ENCODE results near the gene TSPO.

Gene TSPO

DNA sequence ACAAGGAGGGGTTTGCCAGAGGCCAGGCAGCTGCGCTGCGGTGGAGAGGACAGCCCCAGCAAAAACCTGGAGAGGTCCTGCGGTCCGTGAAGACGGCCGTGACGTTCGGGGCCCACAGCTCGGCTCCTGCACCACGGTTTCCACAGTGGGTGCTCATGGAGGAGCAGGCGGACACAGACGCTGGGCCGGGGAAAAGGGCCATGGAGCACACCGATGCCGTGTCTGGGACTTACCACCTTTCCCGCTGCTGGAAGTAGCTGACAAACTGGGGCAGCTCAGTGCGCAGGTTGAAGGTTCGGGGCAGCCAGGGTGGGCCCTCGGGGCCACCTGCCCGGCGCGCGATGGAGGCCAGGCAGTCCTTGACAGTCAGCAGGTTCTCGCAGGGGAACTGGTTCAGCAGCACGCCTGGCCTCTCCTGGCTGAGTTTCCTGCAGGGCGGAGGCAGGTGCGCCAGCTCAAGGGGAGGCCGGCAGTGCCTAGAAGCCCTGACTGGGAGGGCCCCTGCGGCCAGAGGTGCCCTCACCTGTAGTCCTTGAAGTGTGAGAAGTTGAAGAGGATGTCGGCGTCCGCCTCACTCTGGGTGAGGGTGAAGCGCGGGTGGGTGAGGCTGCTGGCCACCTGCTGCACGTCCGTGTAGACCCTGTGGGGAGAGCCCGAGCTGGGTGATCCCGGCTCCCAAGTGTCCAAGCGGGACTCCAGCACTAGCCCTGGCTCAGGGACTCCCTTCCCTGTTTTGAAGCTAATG lies 22.8 kb downstream of the TSPO start:
- no peak overlapping the region for H3K9ac ChIP-seq (ENCODE audit: low read length)
- H3K27me3 ChIP-seq (ENCODE audit: control insufficient read depth in 1 of 2, insufficient read depth in 2 of 2, low read length in 2 of 2): no peaks in the 10 kb centered on the region
- H3K36me3 ChIP-seq (ENCODE audit: insufficient read depth, low read length): peaks cover 39% of the 10 kb centered on the region
- H3K4me3 ChIP-seq (ENCODE audit: low read depth in 1 of 2, low read length in 2 of 2): no peak overlapping the region
- no peaks in the 10 kb centered on the region for H3K4me1 ChIP-seq (ENCODE audit: insufficient read depth, low read length)
- H3K9me3 ChIP-seq (ENCODE audit: low read length): no peaks in the 10 kb centered on the region
- no peak overlapping the region for H3K27ac ChIP-seq (ENCODE audit: low read depth, low read length)

DNA sequence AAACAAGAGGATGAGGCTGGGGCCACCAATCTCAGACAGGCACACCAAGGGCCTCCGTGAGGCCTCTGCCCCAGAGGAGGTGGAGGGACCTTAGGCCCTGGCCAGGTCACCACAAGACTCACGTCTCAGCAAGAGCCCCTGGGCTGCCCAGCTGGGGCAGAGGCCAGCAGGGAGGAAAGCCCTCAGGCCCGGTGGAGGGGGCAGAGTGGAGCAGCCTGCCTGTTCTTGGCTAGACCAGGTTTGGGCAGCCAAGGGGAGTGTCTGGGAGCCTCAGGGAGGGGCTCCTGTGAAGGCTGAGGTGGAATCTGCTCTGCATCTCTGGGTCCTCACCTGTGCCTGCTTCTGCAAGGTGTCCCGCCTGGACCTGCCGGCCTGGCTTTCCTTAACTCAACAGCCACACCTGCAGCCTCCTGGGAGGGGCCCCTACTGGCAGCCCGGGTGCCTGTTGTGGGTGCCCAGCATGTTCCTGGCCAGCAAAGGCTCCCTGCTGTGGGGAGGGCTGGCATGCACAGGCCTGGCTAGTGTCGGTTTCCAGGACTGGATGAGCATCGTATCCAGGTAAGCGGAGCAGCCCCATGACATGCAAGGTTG lies 23.7 kb downstream of the TSPO start:
- Histone ChIP-seq H3K4me3 (ENCODE audit: low read depth in 1 of 2, low read length in 2 of 2) (no peak overlapping the region), H3K9ac (ENCODE audit: low read length) (no peak overlapping the region), H3K4me1 (ENCODE audit: insufficient read depth, low read length) (no peaks in the 10 kb centered on the region), H3K27ac (ENCODE audit: low read depth, low read length) (no peak overlapping the region), H3K9me3 (ENCODE audit: low read length) (no peaks in the 10 kb centered on the region), H3K27me3 (ENCODE audit: control insufficient read depth in 1 of 2, insufficient read depth in 2 of 2, low read length in 2 of 2) (no peaks in the 10 kb centered on the region), H3K36me3 (ENCODE audit: insufficient read depth, low read length) (peaks cover 39% of the 10 kb centered on the region)

DNA sequence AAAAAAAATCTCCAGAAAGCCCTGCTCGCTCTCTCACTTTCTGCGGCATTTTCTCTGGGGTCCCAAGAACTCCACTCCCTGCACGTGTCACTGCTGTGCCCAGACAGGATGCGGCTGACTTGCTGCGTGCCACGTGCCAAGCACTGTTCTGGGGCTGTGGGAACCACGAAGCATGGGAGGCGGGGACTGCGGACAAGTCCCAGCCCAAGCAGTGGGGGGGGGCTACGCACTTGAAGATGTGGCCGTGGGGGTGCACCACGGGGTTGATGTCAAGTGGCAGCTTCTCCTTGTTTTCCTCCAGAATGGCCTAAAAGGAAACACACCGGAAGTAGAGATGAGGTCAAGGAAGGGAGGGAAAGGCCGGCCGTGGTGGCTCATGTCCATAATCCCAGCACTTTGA lies 24.7 kb downstream of the TSPO start:
- Histone ChIP-seq H3K27ac (ENCODE audit: low read depth, low read length) (no peak overlapping the region), H3K4me1 (ENCODE audit: insufficient read depth, low read length) (no peaks in the 10 kb centered on the region), H3K9ac (ENCODE audit: low read length) (no peak overlapping the region), H3K4me3 (ENCODE audit: low read depth in 1 of 2, low read length in 2 of 2) (no peak overlapping the region), H3K36me3 (ENCODE audit: insufficient read depth, low read length) (peaks cover 34% of the 10 kb centered on the region), H3K27me3 (ENCODE audit: control insufficient read depth in 1 of 2, insufficient read depth in 2 of 2, low read length in 2 of 2) (no peaks in the 10 kb centered on the region), H3K9me3 (ENCODE audit: low read length) (no peaks in the 10 kb centered on the region)

DNA sequence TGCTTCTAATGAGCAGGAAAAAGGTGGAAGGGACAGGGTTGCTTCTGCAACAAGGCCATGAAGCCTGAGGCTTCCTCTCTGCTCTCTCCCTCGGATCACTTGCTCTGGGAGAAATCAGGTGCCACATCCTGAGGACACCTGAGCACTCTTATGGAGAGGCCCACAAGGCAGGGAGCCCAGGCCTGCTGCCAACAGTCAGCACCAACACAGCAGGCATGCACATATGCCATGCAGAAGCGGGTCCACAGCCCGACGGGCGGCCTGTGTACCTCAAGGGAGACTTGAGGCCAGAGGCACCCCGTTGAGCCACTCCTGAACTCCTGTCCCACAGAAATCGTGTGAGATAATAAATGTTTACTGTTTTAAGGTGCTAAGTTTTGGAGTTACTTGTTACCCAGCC lies 26.1 kb downstream of the TSPO start:
- Histone ChIP-seq H3K27ac (ENCODE audit: low read depth, low read length) (no peak overlapping the region), H3K4me1 (ENCODE audit: insufficient read depth, low read length) (no peaks in the 10 kb centered on the region), H3K9me3 (ENCODE audit: low read length) (no peaks in the 10 kb centered on the region), H3K27me3 (ENCODE audit: control insufficient read depth in 1 of 2, insufficient read depth in 2 of 2, low read length in 2 of 2) (no peaks in the 10 kb centered on the region), H3K4me3 (ENCODE audit: low read depth in 1 of 2, low read length in 2 of 2) (no peak overlapping the region), H3K9ac (ENCODE audit: low read length) (no peak overlapping the region), H3K36me3 (ENCODE audit: insufficient read depth, low read length) (peaks cover 20% of the 10 kb centered on the region)

DNA sequence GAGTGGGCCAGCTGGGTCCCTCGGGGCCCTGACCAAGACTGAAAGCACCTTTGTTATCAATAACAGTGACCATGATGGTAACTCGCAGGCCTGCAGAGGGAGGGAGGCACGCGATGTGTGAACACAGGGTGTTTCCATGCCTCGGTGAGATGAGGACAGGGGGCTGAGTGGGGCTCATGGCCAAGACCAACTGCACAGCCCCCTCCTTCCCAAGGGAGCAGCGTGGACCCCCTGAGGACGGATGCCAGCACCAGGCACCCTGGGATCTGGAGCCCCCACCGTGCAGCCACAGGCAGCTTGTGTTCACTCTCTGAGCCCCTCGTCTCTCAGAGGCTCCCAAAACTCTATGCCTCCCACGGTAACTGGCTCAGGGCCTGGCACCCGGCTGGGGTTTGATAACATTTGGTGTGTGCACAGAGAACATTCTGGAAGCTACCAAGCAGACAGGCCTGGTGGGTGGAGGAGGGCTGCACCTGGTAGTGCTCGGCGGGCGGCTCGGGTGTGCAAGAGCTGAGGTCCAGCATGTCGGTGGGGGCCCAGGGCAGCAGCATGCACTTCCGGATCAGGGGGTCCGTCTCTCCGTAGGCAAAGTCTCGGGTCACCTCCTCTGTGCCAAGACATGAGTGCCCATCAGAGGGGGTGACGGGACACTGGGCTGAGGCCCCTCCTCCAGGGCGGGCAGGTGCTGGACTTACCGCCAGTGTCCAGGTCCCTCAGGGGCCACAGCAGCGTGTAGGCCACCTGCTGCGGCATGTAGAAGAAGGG lies 28.0 kb downstream of the TSPO start:
- Histone ChIP-seq H3K27ac (ENCODE audit: low read depth, low read length) (no peak overlapping the region), H3K4me1 (ENCODE audit: insufficient read depth, low read length) (no peaks in the 10 kb centered on the region), H3K27me3 (ENCODE audit: control insufficient read depth in 1 of 2, insufficient read depth in 2 of 2, low read length in 2 of 2) (no peaks in the 10 kb centered on the region), H3K4me3 (ENCODE audit: low read depth in 1 of 2, low read length in 2 of 2) (no peak overlapping the region), H3K9ac (ENCODE audit: low read length) (no peak overlapping the region), H3K9me3 (ENCODE audit: low read length) (no peaks in the 10 kb centered on the region), H3K36me3 (ENCODE audit: insufficient read depth, low read length) (peaks cover 5% of the 10 kb centered on the region)

DNA sequence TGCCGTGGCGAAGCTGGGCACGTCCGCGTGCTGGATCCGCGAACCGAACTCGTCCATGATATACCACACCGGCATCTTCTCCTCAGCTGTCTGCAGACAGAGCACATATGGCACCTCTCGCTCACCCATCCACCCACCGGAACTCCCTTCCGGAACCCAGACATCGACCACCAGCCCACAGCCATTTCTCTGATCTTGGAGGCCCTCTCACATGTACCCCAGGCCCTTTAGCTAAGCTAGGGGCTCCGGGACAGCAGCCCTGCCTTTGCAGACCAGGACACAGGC lies 28.5 kb downstream of the TSPO start:
- no peaks in the 10 kb centered on the region for H3K4me1 ChIP-seq (ENCODE audit: insufficient read depth, low read length)
- no peak overlapping the region for H3K9ac ChIP-seq (ENCODE audit: low read length)
- H3K9me3 ChIP-seq (ENCODE audit: low read length): no peaks in the 10 kb centered on the region
- H3K27ac ChIP-seq (ENCODE audit: low read depth, low read length): no peak overlapping the region
- H3K27me3 ChIP-seq (ENCODE audit: control insufficient read depth in 1 of 2, insufficient read depth in 2 of 2, low read length in 2 of 2): no peaks in the 10 kb centered on the region
- H3K4me3 ChIP-seq (ENCODE audit: low read depth in 1 of 2, low read length in 2 of 2): no peak overlapping the region
- H3K36me3 ChIP-seq (ENCODE audit: insufficient read depth, low read length): no peaks in the 10 kb centered on the region

DNA sequence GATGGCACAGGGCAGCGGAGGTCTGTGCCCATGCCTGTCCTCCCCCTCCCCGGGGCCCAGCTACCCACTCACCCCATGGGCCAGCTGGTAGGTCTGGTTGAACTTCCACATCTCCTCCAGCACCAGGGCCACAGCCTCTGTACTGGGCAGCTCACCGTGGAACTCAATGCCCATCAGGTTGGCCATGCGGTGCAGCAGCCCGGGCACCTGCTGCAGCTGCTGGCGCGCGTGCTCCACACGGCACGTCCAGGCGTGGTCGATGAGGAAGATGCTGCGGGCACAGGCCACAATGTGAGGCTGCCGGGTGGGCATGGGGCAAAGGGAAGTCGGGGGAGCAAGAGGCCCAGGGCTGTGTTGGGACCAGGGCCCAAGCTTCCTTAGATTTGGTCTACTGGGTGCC lies 29.3 kb downstream of the TSPO start:
- Histone ChIP-seq H3K36me3 (ENCODE audit: insufficient read depth, low read length) (no peaks in the 10 kb centered on the region), H3K27ac (ENCODE audit: low read depth, low read length) (no peak overlapping the region), H3K9ac (ENCODE audit: low read length) (no peak overlapping the region), H3K4me3 (ENCODE audit: low read depth in 1 of 2, low read length in 2 of 2) (no peak overlapping the region), H3K9me3 (ENCODE audit: low read length) (no peaks in the 10 kb centered on the region), H3K4me1 (ENCODE audit: insufficient read depth, low read length) (peaks cover 3% of the 10 kb centered on the region), H3K27me3 (ENCODE audit: control insufficient read depth in 1 of 2, insufficient read depth in 2 of 2, low read length in 2 of 2) (no peaks in the 10 kb centered on the region)

DNA sequence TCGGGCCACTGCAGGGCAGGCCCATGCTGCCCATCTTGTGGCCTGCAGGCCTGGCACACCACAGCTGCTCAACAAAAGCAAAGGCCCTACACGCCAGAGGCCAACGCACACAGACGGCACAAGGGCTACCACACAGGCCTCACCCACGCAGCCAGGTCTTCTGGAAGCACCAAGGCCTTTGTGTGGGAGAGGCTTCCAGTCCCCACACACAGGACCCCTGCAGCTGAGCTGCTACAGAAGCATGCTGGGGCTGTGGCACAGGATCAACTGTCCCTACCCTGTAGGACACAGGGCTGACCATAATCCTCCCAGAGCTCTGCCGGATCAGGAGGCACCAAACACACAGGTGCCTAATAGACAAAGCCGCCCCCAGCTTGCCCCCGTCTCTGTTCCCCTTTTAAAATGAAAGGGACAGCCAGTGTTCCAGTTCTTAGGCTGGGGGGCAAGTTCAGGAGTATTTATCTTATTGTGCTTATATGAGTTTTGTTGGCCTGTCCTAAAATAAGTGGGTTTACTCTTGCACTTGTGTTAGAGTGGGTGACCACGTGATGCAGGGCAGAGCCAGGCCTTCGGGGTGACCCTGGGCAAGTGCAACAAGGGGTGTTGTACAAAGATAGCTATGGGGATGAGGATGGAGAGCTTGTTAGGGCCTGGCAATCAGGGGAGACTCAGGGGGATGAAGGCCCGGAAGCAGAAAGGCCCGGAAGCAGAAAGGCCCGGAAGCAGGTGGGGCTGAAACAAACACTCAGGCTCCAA lies 30.1 kb downstream of the TSPO start:
- Histone ChIP-seq H3K9ac (ENCODE audit: low read length) (no peak overlapping the region), H3K36me3 (ENCODE audit: insufficient read depth, low read length) (no peaks in the 10 kb centered on the region), H3K27me3 (ENCODE audit: control insufficient read depth in 1 of 2, insufficient read depth in 2 of 2, low read length in 2 of 2) (no peaks in the 10 kb centered on the region), H3K9me3 (ENCODE audit: low read length) (no peaks in the 10 kb centered on the region), H3K4me1 (ENCODE audit: insufficient read depth, low read length) (peaks cover 11% of the 10 kb centered on the region), H3K4me3 (ENCODE audit: low read depth in 1 of 2, low read length in 2 of 2) (no peak overlapping the region), H3K27ac (ENCODE audit: low read depth, low read length) (no peak overlapping the region)

DNA sequence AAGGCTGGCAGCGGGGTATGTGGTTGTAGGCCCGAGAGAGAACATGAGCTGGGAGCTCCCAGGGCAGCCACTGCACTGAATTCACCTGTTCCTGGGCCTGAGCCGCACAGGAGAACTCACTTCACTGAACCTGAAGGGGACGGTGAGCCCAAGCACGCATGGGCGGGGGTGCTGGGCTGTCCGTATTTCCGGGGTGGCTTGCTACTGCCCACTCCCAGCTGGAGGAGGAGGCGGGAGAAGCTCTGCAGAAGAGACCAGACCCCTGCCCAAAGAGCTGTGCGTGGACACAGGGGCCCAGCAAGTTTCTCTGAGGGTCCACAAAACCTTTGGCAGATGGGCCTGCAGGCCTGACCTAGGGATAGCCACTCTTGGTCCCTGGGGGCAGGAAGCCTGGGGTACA lies 30.8 kb downstream of the TSPO start:
- Histone ChIP-seq H3K9me3 (ENCODE audit: low read length) (no peaks in the 10 kb centered on the region), H3K27me3 (ENCODE audit: control insufficient read depth in 1 of 2, insufficient read depth in 2 of 2, low read length in 2 of 2) (no peaks in the 10 kb centered on the region), H3K4me1 (ENCODE audit: insufficient read depth, low read length) (peaks cover 11% of the 10 kb centered on the region), H3K27ac (ENCODE audit: low read depth, low read length) (no peak overlapping the region), H3K36me3 (ENCODE audit: insufficient read depth, low read length) (no peaks in the 10 kb centered on the region), H3K4me3 (ENCODE audit: low read depth in 1 of 2, low read length in 2 of 2) (no peak overlapping the region), H3K9ac (ENCODE audit: low read length) (no peak overlapping the region)

DNA sequence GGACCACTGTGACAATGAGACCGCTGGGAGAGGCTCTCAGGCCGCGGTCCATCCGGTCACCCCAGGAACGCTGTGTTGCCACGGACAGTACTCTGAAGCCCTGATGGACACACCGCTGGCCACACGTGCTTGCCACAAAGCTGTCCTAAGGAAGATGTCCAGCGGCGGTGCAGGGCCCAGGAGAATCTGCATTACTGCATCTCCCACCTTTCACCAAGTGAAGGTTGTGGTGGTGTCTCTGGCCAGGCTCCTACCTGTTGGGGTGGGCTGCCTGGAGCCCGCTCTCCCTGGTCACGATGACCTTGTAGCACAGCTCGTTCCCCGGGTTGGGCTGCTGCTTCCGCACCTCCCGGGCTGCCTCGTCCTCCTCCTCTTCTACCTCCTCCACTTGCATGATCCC lies 31.4 kb downstream of the TSPO start:
- no peaks in the 10 kb centered on the region for H3K9me3 ChIP-seq (ENCODE audit: low read length)
- no peak overlapping the region for H3K27ac ChIP-seq (ENCODE audit: low read depth, low read length)
- no peaks in the 10 kb centered on the region for H3K27me3 ChIP-seq (ENCODE audit: control insufficient read depth in 1 of 2, insufficient read depth in 2 of 2, low read length in 2 of 2)
- H3K36me3 ChIP-seq (ENCODE audit: insufficient read depth, low read length): no peaks in the 10 kb centered on the region
- H3K4me1 ChIP-seq (ENCODE audit: insufficient read depth, low read length): peaks cover 11% of the 10 kb centered on the region
- no peak overlapping the region for H3K4me3 ChIP-seq (ENCODE audit: low read depth in 1 of 2, low read length in 2 of 2)
- no peak overlapping the region for H3K9ac ChIP-seq (ENCODE audit: low read length)

DNA sequence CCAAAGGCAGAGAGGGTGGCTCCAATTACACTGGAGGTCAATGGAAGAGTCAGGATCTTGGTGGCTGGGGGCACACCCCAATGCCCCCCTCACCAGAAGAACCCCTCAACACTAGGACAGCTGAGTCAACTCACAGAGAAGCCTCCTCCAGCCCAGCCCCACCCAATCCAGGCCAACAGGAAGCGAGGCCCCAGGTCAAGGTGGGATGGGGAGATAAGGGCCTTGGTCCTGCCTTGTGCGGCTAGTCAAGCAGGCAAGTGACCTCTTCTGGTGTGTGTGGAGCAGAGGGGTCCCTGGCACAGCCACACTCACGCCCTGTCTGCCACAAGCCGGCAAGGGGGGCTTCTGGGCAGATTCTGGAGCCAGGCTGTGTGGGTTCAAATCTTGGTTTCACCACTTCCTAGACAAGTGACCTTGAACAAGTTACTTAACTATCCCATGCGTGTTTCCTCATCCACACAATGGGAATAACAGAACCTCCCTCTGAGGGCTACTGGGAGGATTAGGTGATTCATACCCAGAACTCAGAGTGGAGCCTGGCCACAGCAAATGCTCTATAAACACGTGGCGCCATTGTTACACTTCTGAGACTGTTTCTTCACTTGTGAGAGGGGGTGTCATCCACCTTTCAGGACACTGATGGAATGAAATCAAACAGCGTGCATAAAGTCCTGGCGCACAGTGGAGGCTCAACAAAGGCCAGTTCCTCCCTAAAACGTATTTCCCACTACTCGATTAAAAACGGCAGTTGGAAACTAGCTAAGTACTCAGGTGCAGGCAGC lies 32.3 kb downstream of the TSPO start:
- H3K4me3 ChIP-seq (ENCODE audit: low read depth in 1 of 2, low read length in 2 of 2): no peak overlapping the region
- no peaks in the 10 kb centered on the region for H3K36me3 ChIP-seq (ENCODE audit: insufficient read depth, low read length)
- no peak overlapping the region for H3K27ac ChIP-seq (ENCODE audit: low read depth, low read length)
- no peak overlapping the region for H3K9ac ChIP-seq (ENCODE audit: low read length)
- peaks cover 11% of the 10 kb centered on the region for H3K4me1 ChIP-seq (ENCODE audit: insufficient read depth, low read length)
- H3K9me3 ChIP-seq (ENCODE audit: low read length): no peaks in the 10 kb centered on the region
- no peaks in the 10 kb centered on the region for H3K27me3 ChIP-seq (ENCODE audit: control insufficient read depth in 1 of 2, insufficient read depth in 2 of 2, low read length in 2 of 2)

Data from muscle layer of colon (tissue), 2 donors.